Activated CD4-positive, CD25-positive, alpha-beta regulatory T cell treated with anti-CD3 and anti-CD28 coated beads, Interleukin-2, amount 50 U/mL, for 16 hours (primary cell): ENCODE data around the gene HSF4.
"Not testable (repeated sequence)": the region's sequence is repeated elsewhere in the genome, so short reads cannot be mapped to it uniquely, and the experiment has no call there.

ENCODE experiments used
- DNase-seq: peaks from one replicate; pipeline ENCODE4 v3.0.0-alpha.2; 2020; ENCODE audit warnings: low read depth, low spot score

Gene HSF4

GRCh38 chr16:67164599-67165061 lies at the start of gene HSF4:
Gene HSF4 (plus strand): TSS chr16:67164745. CDS start chr16:67164812, 67 bp downstream.
- no peak for DNase-seq

GRCh38 chr16:67114793-67115192 lies 49.8 kb upstream of the HSF4 start:
- no peak for DNase-seq

- DNase-seq, result no peak
These were observed 48.9 kb upstream of the HSF4 start for GRCh38 chr16:67115639-67116038.

- DNase-seq, result no peak
These were observed 47.9 kb upstream of the HSF4 start for GRCh38 chr16:67116388-67117311.

- no peak for DNase-seq
These were observed 46.8 kb upstream of the HSF4 start for GRCh38 chr16:67117716-67118115.

- no peak for DNase-seq
These were observed 44.5 kb upstream of the HSF4 start for GRCh38 chr16:67120025-67120424.

GRCh38 chr16:67122799-67123198 lies 41.7 kb upstream of the HSF4 start:
- DNase-seq, result not testable (repeated sequence)

- no peak for DNase-seq
These were observed 36.1 kb upstream of the HSF4 start for GRCh38 chr16:67128417-67128816.

- DNase-seq, result no peak
These were observed 35.7 kb upstream of the HSF4 start for GRCh38 chr16:67128887-67129286.

GRCh38 chr16:67129422-67129821 lies 35.1 kb upstream of the HSF4 start:
- no peak for DNase-seq

GRCh38 chr16:67137605-67138004 lies 26.9 kb upstream of the HSF4 start:
- DNase-seq, result no peak

GRCh38 chr16:67141391-67141790 lies 23.2 kb upstream of the HSF4 start:
- no peak for DNase-seq

GRCh38 chr16:67142342-67142741 lies 22.2 kb upstream of the HSF4 start:
- DNase-seq, result no peak

GRCh38 chr16:67144943-67145342 lies 19.6 kb upstream of the HSF4 start:
- DNase-seq, result no peak

GRCh38 chr16:67145746-67146145 lies 18.8 kb upstream of the HSF4 start:
- no peak for DNase-seq

- DNase-seq, result no peak
These were observed 17.8 kb upstream of the HSF4 start for GRCh38 chr16:67146523-67147357.

GRCh38 chr16:67147437-67148140 lies 17.0 kb upstream of the HSF4 start:
- DNase-seq, result no peak

- no peak for DNase-seq
These were observed 16.3 kb upstream of the HSF4 start for GRCh38 chr16:67148221-67148620.

- DNase-seq, result no peak
These were observed 15.8 kb upstream of the HSF4 start for GRCh38 chr16:67148656-67149275.

- DNase-seq, result no peak
These were observed 15.1 kb upstream of the HSF4 start for GRCh38 chr16:67149276-67150046.
